ENCODE data around the gene TSEN54.

TSEN54 gene

DNA sequence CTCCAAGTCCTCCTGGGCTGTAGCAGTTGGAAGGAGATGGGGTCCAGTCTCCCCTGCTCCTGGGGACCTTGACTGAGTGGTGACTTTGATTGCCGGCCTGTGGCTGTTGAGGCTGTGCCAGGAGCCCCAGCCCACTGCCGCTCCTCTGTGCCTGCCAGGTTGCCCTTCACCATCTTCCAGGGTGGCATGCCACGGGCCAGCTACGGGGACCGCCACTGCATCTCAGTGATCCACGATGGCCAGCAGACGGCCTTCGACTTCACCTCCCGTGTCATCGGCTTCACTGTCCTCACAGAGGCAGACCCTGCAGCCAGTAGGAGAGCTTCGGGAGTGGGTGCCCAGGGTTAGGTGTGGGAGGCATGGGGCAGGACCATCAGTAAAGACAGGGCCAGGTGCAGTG is 47.9 kb downstream of the TSEN54 start:
- DNase-seq (ENCODE audit: low read depth in 2 of 2): no peak

DNA sequence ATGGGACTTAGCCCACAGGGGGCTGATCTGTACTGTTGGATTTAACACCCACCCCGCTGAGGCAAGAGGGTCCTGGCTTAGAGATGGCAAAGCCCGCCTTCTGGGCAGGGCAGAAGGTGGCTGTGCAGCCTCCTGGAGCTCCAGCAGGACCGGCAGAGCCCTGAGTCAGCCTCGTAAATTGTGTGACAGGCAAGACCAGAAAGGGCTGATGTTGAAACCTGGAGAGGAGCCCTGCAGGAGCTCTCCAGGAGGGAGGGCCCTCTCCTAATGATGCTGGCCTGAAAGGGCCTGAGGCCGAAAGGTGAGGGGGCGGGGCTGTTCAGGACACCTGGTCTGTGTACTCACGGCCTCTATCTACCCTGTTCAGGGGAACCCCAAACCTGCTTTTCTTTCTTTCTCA is 48.7 kb downstream of the TSEN54 start:
- DNase-seq (ENCODE audit: low read depth in 2 of 2): no peak

DNA sequence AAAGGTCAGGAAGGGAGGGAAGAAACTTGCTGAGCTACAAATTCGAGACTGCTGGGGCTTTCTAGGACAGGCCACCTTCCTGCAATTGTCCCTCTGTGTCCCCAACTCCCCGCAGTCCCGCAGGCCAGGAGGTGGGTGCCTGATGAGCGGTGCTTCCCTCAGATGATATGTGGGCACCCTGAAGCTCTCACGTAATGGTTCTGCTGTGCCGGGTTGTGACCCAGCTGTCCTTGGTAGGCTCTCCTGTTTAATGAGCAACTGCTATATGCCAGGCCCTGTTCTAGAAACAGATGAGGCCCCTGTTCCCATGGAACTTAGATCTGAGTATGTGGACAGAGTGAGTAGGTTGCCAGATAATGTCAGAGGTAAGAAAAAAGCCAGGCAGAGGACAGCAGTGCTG is 49.3 kb downstream of the TSEN54 start:
- DNase-seq (ENCODE audit: low read depth in 2 of 2): no peak

DNA sequence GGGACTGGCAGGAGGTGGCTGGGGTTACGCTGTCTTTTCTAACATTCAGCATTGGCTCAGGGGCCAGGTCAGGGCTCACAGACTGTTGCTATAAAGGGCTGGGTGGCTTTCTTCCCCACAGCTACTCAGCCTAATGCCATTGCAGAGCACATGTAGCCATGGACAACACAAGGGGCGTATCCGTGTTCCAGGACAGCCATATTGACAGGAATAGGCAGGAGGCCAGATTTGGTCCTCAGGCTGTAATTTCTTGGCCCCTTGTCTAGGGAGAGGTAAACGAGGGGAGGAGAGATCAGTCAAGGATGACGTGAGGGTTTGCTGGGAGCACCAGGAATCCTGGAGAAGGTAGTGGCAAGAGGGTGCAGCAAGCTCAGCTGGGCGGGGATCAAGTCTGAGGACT is 50.1 kb downstream of the TSEN54 start:
- DNase-seq (ENCODE audit: low read depth in 2 of 2): no peak

DNA sequence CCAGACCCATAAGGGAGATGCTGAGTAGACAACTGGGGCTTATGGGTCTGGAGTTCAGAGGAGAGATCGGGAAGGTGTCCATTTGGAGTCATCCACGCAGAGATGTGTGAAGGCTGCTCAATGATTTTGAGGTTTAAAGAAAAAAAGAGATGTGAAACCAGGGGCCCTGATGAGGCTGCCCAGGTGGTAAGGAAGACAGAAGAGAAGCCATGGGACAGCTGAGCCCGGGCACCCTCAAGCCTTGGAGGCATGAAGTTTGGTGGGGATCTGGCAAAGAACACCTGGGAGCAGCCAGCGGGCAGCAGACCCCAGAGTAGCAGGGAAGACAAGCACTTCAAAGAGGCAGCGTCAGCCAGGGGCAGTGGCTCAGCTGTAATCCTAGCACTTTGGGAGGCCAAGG is 50.5 kb downstream of the TSEN54 start:
- no peak for DNase-seq (ENCODE audit: low read depth in 2 of 2)

DNA sequence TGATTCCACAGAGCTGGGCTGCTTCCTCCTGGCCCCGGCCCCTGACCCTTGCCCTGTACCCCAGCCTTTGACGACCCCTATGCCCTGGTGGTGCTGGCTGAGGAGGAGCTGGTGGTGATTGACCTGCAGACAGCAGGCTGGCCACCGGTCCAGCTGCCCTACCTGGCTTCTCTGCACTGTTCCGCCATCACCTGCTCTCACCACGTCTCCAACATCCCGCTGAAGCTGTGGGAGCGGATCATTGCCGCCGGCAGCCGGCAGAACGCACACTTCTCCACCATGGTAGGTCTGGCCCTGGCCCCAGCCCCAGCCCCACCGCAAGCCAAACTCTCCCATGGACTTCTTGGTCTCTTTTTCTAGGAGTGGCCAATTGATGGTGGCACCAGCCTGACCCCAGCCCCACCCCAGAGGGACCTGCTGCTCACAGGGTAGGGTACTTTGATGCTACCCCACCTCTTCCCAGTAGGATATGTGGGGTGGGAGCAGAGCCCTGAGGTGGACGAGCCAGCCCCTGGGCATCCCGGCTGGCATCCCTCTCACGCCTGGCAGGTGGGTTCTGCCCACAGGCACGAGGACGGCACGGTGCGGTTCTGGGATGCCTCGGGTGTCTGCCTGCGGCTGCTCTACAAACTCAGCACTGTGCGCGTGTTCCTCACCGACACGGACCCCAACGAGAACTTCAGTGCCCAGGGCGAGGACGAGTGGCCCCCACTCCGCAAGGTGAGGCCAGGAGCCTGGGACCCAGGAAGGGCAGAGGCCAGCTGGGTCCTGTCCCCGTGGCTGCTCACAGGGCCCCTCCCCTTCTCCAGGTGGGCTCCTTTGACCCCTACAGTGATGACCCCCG is 52.3 kb downstream of the TSEN54 start:
- DNase-seq (ENCODE audit: low read depth in 2 of 2): no peak

DNA sequence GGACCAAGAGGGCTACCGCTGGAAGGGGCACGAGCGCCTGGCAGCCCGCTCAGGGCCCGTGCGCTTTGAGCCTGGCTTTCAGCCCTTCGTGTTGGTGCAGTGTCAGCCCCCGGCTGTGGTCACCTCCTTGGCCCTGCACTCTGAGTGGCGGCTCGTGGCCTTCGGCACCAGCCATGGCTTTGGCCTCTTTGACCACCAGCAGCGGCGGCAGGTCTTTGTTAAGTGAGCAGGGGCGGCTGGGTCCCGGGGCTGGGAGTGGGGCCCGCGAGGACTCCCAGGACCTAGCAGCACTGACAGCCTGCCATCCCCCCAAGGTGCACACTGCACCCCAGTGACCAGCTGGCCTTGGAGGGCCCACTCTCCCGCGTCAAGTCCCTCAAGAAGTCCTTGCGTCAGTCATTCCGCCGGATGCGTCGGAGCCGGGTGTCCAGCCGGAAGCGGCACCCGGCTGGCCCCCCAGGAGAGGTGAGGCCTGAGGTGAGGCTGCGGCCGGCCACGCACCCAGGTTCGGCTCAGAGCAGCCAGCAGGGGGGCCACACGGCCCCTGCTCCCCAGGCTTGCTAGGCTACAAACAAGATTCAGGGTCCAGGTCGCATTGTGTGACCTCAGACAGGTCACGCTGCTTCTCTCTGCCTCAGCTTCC is 53.8 kb downstream of the TSEN54 start:
- no peak for DNase-seq (ENCODE audit: low read depth in 2 of 2)

DNA sequence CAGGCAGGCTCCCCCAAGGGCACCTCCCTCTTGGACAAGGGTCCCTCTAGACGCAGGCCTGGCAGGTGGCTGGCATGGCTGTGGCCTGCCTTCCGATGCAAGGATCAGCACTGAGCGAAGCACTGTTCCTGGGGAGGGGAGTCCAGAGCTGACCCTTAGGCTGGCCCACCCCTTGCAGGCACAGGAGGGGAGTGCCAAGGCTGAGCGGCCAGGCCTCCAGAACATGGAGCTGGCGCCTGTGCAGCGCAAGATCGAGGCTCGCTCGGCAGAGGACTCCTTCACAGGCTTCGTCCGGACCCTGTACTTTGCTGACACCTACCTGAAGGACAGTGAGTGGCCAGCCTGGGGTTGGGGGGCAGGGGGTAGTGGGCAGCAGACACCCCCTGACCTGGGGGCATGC is 54.4 kb downstream of the TSEN54 start:
- no peak for DNase-seq (ENCODE audit: low read depth in 2 of 2)

DNA sequence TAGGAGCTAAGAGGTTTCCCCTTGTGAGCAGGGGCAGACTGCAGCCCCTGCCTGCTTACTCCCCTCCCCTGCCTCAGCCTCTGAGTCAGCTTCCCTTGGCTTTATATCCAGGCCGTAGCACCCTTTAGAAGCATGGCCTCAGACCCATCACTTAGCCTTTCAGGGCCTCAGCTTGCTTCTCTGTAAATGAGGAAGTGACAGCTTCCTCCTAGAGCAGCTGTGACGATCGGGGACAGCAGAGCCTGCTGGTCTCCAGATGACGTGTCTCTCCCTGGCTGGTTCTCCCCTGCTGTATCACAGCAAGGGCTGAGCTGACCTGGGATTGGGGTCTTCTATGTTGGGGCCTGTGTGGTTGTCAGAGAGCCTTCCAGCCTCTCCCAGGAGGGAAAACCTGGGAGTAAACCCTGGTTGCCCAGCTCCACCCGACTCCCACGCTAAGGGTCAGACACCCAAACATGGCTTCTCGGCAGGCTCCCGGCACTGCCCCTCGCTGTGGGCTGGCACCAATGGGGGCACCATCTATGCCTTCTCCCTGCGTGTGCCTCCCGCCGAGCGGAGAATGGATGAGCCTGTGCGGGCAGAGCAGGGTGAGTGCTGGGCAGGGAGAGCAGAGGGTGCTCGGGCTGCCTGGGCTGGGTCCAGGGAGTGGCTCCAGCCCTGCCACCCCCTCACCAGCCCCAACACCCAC is 55.0 kb downstream of the TSEN54 start:
- DNase-seq (ENCODE audit: low read depth in 2 of 2): no peak

DNA sequence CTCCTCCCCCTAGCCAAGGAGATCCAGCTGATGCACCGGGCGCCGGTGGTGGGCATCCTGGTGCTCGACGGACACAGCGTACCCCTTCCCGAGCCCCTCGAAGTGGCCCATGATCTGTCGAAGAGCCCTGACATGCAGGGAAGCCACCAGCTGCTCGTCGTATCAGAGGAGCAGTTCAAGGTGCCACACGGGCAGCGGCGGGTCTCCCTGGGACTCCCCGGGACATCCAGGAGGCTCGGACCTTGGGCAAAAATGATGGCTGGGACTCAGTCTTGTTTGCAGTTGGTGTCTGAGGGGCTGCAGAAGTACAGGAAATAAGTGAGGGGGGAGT is 55.5 kb downstream of the TSEN54 start:
- no peak for DNase-seq (ENCODE audit: low read depth in 2 of 2)

DNA sequence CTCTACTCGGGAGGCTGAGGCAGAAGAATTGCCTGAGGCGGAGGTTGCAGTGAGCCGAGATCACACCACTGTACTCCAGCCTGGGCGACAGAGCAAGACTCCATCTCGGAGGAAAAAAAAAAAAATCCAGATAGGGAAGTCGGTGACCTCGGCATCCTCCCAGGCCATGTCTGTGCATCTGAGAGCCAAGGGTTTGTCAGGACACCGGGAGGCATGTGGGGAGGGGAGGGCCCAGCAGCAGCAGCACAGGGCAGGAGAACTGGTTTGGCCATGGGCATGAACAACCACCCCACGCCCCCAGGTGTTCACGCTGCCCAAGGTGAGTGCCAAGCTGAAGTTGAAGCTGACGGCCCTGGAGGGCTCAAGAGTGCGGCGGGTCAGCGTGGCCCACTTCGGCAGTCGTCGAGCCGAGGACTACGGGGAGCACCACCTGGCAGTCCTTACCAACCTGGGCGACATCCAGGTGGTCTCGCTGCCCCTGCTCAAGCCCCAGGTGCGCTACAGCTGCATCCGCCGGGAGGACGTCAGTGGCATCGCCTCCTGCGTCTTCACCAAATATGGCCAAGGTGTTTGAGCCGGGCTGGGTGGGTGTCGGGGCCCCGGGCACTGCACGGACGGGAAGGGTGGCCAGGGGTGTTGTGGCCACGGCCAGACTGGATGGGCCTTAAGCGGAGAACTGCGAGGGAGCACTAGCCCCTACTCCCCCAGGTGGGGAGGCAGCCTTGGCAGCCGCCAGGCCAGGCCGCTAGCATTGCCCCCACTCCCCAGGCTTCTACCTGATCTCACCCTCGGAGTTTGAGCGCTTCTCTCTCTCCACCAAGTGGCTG is 56.6 kb downstream of the TSEN54 start:
- DNase-seq (ENCODE audit: low read depth in 2 of 2): no peak

DNA sequence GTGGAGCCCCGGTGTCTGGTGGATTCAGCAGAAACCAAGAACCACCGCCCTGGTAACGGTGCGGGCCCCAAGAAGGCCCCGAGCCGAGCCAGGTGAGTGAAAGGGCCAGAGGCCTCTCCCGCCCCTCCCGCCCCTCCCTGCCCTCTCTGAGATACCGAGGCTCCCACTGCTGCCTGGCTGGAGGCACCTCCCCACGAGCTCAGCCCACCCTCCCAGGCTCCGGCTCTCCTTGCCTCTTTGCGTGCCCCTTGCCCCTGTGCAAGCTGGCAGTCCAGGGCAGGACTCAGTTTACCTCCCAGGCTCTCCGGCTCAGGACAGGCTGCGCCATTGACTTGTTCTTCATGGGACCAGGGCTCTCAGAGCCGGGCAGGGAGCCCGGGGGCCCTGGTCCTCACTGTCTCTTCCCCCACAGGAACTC is 57.2 kb downstream of the TSEN54 start:
- DNase-seq (ENCODE audit: low read depth in 2 of 2): no peak

DNA sequence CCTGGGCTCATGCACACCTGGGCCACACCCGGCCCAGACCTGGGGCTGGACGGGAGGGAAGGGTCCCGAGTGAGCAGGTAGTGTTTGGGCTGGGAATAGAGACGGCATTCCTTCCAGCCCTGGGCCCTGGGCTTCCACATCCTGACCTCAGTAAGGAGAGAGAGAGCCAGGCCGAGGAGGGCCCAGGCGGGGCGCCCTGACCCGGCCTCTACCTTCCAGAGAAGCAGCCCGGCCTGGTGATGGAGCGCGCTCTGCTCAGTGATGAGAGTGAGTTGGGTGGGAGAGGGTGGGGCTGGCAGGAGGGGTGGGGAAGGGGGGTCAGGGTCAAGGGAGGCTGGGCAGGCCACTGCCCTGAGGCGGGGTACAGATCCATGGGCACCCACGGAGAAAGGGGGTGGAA is 57.7 kb downstream of the TSEN54 start:
- DNase-seq (ENCODE audit: low read depth in 2 of 2): no peak

Measured in stimulated activated CD8-positive, alpha-beta memory T cell treated with anti-CD3 and anti-CD28 coated beads, Interleukin-2, amount 100 ng/mL, for 48 hours (primary cell).